Upper lobe of left lung (tissue), 6 donors: ENCODE measurements around the gene MYO5B. TPM values are rescaled to one million over a fixed set of nuclear protein-coding genes. Genes with fewer than 3 reads are reported as not detected.

ENCODE experiments used
- ATAC-seq, 2 donors: fragments of 200-7000 bp; cut with Tn5 transposase; one replicate each; pipeline ENCODE4 v1.9.1; 2022; ENCODE audit warnings: mild to moderate bottlenecking in 2 of 2, moderate library complexity in 2 of 2; ENCODE audit not compliant: low FRiP score in 2 of 2
- DNase-seq, 2 donors: peaks; one replicate each; pipeline ENCODE4 v3.0.0-alpha.2; 2019 to 2020
- H3K27ac ChIP-seq, 4 donors: fragments of 200-600 bp; sonication (generic); one replicate each; pipeline ENCODE4 v1.5.1; 2016 to 2019
- H3K27me3 ChIP-seq, 4 donors: fragments of 200-600 bp; sonication (generic); one replicate each; pipeline ENCODE4 v1.5.1; 2017 to 2019
- H3K36me3 ChIP-seq, 4 donors: fragments of 200-600 bp; sonication (generic); one replicate each; pipeline ENCODE4 v1.5.1; 2016 to 2019
- H3K4me1 ChIP-seq, 4 donors: fragments of 200-600 bp; sonication (generic); one replicate each; pipeline ENCODE4 v1.5.1; 2018 to 2019
- H3K4me3 ChIP-seq, 4 donors: fragments of 200-600 bp; sonication (generic); one replicate each; pipeline ENCODE4 v1.5.1; 2017 to 2019; ENCODE audit warnings: mild to moderate bottlenecking in 2 of 4, moderate library complexity in 1 of 4
- H3K9me3 ChIP-seq, 4 donors: fragments of 200-600 bp; sonication (generic); one replicate each; pipeline ENCODE4 v1.5.1; 2018 to 2019
- EP300 ChIP-seq, 4 donors: sonication (generic); formaldehyde crosslinking; IDR thresholded peaks; one replicate each; pipeline ENCODE4 v1.5.1; 2017; ENCODE audit warnings: antibody characterized with exemption in 4 of 4, control low read depth in 2 of 4
- POLR2A ChIP-seq, 4 donors: fragments of 450-650 bp; IDR thresholded peaks; one replicate each; pipeline ENCODE4 v1.5.1; 2016 to 2017; ENCODE audit warnings: antibody characterized with exemption in 4 of 4, mild to moderate bottlenecking in 2 of 4
- POLR2AphosphoS5 ChIP-seq, 2 donors: sonication (generic); formaldehyde crosslinking; IDR thresholded peaks; one replicate each; pipeline ENCODE4 v1.5.1; 2017; ENCODE audit warnings: antibody characterized with exemption in 2 of 2
- WGBS, 2 donors: methylation state at CpG; one replicate each; pipeline ENCODE4 v1.1.5; 2017 to 2018; 5-methylcytosine and 5-hydroxymethylcytosine counted together
- total RNA-seq, 6 donors: library from RNA; depleted of rRNA in 4 of 6; stranded (reverse); fragments of >200 nt in 4 of 6; gene quantifications; one replicate each; pipeline versions ENCODE4 v1.1.0 to v1.2.1, GENCODE V29; 2016 to 2021
- TF ChIP-seq, protein P1 (sequence below), 6 experiments: fragments of 450-650 bp in 4 of 6; fragments of 200-600 bp in 2 of 6; sonication (generic) in 2 of 6; IDR thresholded peaks; one replicate each; pipeline ENCODE4 v1.5.1; 2016 to 2019; ENCODE audit warnings: antibody characterized with exemption in 6 of 6
- donor health status: DM: no; HTN: no; CAD: no; lungs with moderate emphysema.
- donor health status: DM: no; HTN: yes; CAD: no; lungs with severe emphysema.

MYO5B gene
- total RNA-seq, 6 donors from 2014 or later: 25.4 to 95.2 (median 49.6) TPM

- WGBS, 2 donors: 61 to 77% methylated on average over 2 of the region's 2 CpGs
- TF ChIP-seq, protein P1, sequence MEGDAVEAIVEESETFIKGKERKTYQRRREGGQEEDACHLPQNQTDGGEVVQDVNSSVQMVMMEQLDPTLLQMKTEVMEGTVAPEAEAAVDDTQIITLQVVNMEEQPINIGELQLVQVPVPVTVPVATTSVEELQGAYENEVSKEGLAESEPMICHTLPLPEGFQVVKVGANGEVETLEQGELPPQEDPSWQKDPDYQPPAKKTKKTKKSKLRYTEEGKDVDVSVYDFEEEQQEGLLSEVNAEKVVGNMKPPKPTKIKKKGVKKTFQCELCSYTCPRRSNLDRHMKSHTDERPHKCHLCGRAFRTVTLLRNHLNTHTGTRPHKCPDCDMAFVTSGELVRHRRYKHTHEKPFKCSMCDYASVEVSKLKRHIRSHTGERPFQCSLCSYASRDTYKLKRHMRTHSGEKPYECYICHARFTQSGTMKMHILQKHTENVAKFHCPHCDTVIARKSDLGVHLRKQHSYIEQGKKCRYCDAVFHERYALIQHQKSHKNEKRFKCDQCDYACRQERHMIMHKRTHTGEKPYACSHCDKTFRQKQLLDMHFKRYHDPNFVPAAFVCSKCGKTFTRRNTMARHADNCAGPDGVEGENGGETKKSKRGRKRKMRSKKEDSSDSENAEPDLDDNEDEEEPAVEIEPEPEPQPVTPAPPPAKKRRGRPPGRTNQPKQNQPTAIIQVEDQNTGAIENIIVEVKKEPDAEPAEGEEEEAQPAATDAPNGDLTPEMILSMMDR (IDR thresholded peaks at IDR 0.05): no peak
- TF ChIP-seq POLR2AphosphoS5 (IDR thresholded peaks at IDR 0.05) (peak in 1 of 2 donors; percentile 12), POLR2A (IDR thresholded peaks at IDR 0.05) (no peak)
- ATAC-seq: peak in 1 of 2 donors; percentile 49
- DNase-seq: no peak
- no peaks in the 10 kb centered on the region for H3K36me3 ChIP-seq
- no peaks in the 10 kb centered on the region for H3K9me3 ChIP-seq
- H3K27ac ChIP-seq: no peak overlapping the region
- H3K4me1 ChIP-seq: peaks cover 0 to 3% (median 0%) of the 10 kb centered on the region in 4 donors
- H3K27me3 ChIP-seq: no peaks in the 10 kb centered on the region
- H3K4me3 ChIP-seq: no peak overlapping the region
Measured at GRCh38 chr18:50080932-50081560, 113.9 kb downstream of the MYO5B start.

DNA sequence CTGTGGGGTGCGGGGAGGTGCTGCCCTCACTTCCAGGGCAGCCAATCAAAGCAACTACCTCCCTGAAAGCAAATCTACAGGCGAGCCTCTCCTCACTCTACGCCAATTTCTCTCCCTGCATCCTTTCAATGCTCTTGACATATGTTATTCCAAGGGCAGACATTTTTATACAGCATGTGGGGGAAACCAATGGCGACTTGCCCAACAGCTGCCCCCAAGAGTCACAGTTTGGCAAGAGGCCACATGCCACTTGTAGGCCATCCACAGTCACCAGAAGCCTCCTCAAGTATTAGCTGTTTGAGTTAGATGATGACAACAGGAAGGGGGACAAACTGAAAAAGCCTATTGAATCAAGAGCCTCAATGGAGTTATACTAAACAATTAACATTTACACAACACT lies 114.6 kb downstream of the MYO5B start:
- H3K27ac ChIP-seq: no peak overlapping the region
- no peak for ATAC-seq
- DNase-seq: no peak
- TF ChIP-seq POLR2A (IDR thresholded peaks at IDR 0.05) (no peak), EP300 (IDR thresholded peaks at IDR 0.05) (no peak), POLR2AphosphoS5 (IDR thresholded peaks at IDR 0.05) (no peak)
- TF ChIP-seq, protein P1 (IDR thresholded peaks at IDR 0.05): no peak
- peaks cover 0 to 3% (median 0%) of the 10 kb centered on the region in 4 donors for H3K4me1 ChIP-seq
- no peaks in the 10 kb centered on the region for H3K36me3 ChIP-seq
- no peak overlapping the region for H3K4me3 ChIP-seq
- 66 to 73% methylated on average over 4 of the region's 4 CpGs for WGBS, 2 donors
- no peaks in the 10 kb centered on the region for H3K27me3 ChIP-seq
- no peaks in the 10 kb centered on the region for H3K9me3 ChIP-seq

GRCh38 chr18:50079571-50080295 lies 115.2 kb downstream of the MYO5B start:
- Histone ChIP-seq H3K4me3 (no peak overlapping the region), H3K9me3 (no peaks in the 10 kb centered on the region), H3K4me1 (peaks cover 0 to 3% (median 0%) of the 10 kb centered on the region in 4 donors), H3K27me3 (no peaks in the 10 kb centered on the region), H3K36me3 (no peaks in the 10 kb centered on the region), H3K27ac (no peak overlapping the region)
- 57 to 68% methylated on average over 5 to 8 of the region's 8 CpGs for WGBS, 2 donors
- TF ChIP-seq EP300 (IDR thresholded peaks at IDR 0.05) (no peak), POLR2AphosphoS5 (IDR thresholded peaks at IDR 0.05) (no peak), POLR2A (IDR thresholded peaks at IDR 0.05) (no peak)
- TF ChIP-seq, protein P1 (IDR thresholded peaks at IDR 0.05): no peak
- peak in 1 of 2 donors; percentile 28 for DNase-seq
- peak in 1 of 2 donors; percentile 45 for ATAC-seq

DNA sequence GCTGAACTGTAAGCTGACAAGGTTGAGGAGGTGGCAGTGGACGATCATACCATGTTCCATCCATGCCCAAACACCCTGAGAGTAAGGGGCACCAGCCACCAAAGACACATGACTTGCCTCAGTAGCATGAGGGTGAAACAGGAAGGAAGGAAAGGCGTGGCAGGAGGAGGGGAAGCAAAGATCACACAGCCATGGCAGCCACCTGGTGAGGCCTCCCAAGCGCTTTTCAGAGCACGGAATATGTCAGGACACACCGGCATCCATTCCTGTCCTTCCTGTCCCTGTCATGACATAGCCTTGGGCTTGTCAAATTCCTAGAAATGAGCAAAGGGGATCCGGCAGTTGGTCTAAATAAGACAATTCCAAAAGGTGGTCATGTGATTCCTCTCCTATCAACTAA lies 118.7 kb downstream of the MYO5B start:
- DNase-seq (no peak), ATAC-seq (no peak)
- WGBS, 2 donors: 67 to 71% methylated on average over 6 of the region's 6 CpGs
- no peaks in the 10 kb centered on the region for H3K36me3 ChIP-seq
- H3K4me3 ChIP-seq: no peak overlapping the region
- H3K9me3 ChIP-seq: no peaks in the 10 kb centered on the region
- peaks cover 0 to 3% (median 0%) of the 10 kb centered on the region in 4 donors for H3K4me1 ChIP-seq
- TF ChIP-seq, protein P1 (IDR thresholded peaks at IDR 0.05): no peak
- no peak for TF ChIP-seq POLR2A (IDR thresholded peaks at IDR 0.05)
- no peak for TF ChIP-seq POLR2AphosphoS5 (IDR thresholded peaks at IDR 0.05)
- TF ChIP-seq EP300 (IDR thresholded peaks at IDR 0.05): no peak
- no peaks in the 10 kb centered on the region for H3K27me3 ChIP-seq
- no peak overlapping the region for H3K27ac ChIP-seq
